WTC11 (cell line): ENCODE results near the gene ORAI2. TPM values are rescaled to one million over a fixed set of nuclear protein-coding genes. Genes with fewer than 3 reads are reported as not detected.

ENCODE experiments used
- ATAC-seq: fragments of 200-7000 bp; cut with Tn5 transposase; 2 replicates; pipeline ENCODE4 v1.10.0; 2021; ENCODE audit warnings: mild to moderate bottlenecking, moderate library complexity
- Bru-seq: library from RNA; stranded (reverse); fragments of 400-500 nt; gene quantifications from one replicate; lab custom pipeline; 2021; lab: Mats Ljungman, UMichigan
- CTCF ChIA-PET: fragments of 300-600 bp; sonication (Branson Sonifier 250); formaldehyde crosslinking; loops from one replicate; lab custom pipeline; 2021; ENCODE audit warnings: antibody characterized with exemption; lab: Charles Lee
- POLR2A ChIA-PET: fragments of 350-600 bp; sonication (Branson Sonifier 250); formaldehyde crosslinking; loops from one replicate; lab custom pipeline; 2021; ENCODE audit warnings: antibody characterized with exemption; lab: Charles Lee
- DNase-seq: peaks from one replicate; pipeline ENCODE4 v3.0.0; 2021; ENCODE audit warnings: low spot score
- H3K27ac Mint-ChIP-seq: 2 replicates; pipeline ENCODE4 v1.8.0; 2021; ENCODE audit warnings: mixed read lengths
- H3K27me3 Mint-ChIP-seq: 2 replicates; pipeline ENCODE4 v1.8.0; 2021; ENCODE audit warnings: low read depth, mild to moderate bottlenecking, moderate library complexity, mixed read lengths
- H3K36me3 Mint-ChIP-seq: 2 replicates; pipeline ENCODE4 v1.8.0; 2021; ENCODE audit warnings: mixed read lengths
- H3K4me1 Mint-ChIP-seq: 2 replicates; pipeline ENCODE4 v1.8.0; 2022; ENCODE audit warnings: mixed read lengths
- H3K4me3 Mint-ChIP-seq: 2 replicates; pipeline ENCODE4 v1.8.0; 2021; ENCODE audit warnings: mild to moderate bottlenecking, moderate library complexity, mixed read lengths
- H3K9me3 Mint-ChIP-seq: 2 replicates; pipeline ENCODE4 v1.8.0; 2021; ENCODE audit warnings: mixed read lengths
- ESRRA ChIP-seq: sonication (generic); formaldehyde crosslinking; IDR thresholded peaks from 2 replicates; pipeline ENCODE4 v1.8.1; 2022; ENCODE audit warnings: mild to moderate bottlenecking, missing genetic modification reagents, borderline replicate concordance
- JUN ChIP-seq: sonication (generic); formaldehyde crosslinking; IDR thresholded peaks from 2 replicates; pipeline ENCODE4 v1.8.0; 2023; ENCODE audit warnings: mild to moderate bottlenecking, missing genetic modification reagents
- KAT7 ChIP-seq: sonication (generic); formaldehyde crosslinking; IDR thresholded peaks from 2 replicates; pipeline ENCODE4 v1.8.1; 2023; ENCODE audit warnings: missing genetic modification reagents, mild to moderate bottlenecking, borderline replicate concordance
- MAX ChIP-seq: sonication (generic); formaldehyde crosslinking; IDR thresholded peaks from 2 replicates; pipeline ENCODE4 v1.8.0; 2022; ENCODE audit warnings: mild to moderate bottlenecking, missing genetic modification reagents
- RELA ChIP-seq: sonication (generic); formaldehyde crosslinking; IDR thresholded peaks from 2 replicates; pipeline ENCODE4 v1.8.1; 2022; ENCODE audit warnings: missing genetic modification reagents, mild to moderate bottlenecking, borderline replicate concordance
- SP1 ChIP-seq: sonication (generic); formaldehyde crosslinking; conservative IDR thresholded peaks from 2 replicates; pipeline ENCODE4 v1.8.1; 2022; ENCODE audit warnings: missing genetic modification reagents
- USF2 ChIP-seq: sonication (generic); formaldehyde crosslinking; IDR thresholded peaks from 2 replicates; pipeline ENCODE4 v1.8.1; 2023; ENCODE audit warnings: mild to moderate bottlenecking, missing genetic modification reagents, moderate library complexity
- ZMAT4 ChIP-seq: fragments of 250-450 bp; sonication (Bioruptor Pico); IDR thresholded peaks from 2 replicates; pipeline ENCODE4 v1.9.0; 2021; ENCODE audit warnings: mild to moderate bottlenecking
- ZNF423 ChIP-seq: fragments of 250-450 bp; sonication (Bioruptor Pico); IDR thresholded peaks from 2 replicates; pipeline ENCODE4 v2.1.2; 2022; ENCODE audit warnings: mild to moderate bottlenecking, moderate library complexity
- ZNF671 ChIP-seq: fragments of 250-450 bp; sonication (Bioruptor Pico); IDR thresholded peaks from 2 replicates; pipeline ENCODE4 v1.8.0; 2021; ENCODE audit warnings: mild to moderate bottlenecking
- long read RNA-seq, 3 experiments: library from RNA in 1 of 3; library from capped mRNA in 1 of 3; library from polyadenylated mRNA in 1 of 3; unstranded in 2 of 3; stranded (forward) in 1 of 3; transcript quantifications; one replicate each; pipeline ENCODE4 v2.0.0, GENCODE V29; 2021
- total RNA-seq: library from RNA; stranded (reverse); gene quantifications from 3 replicates; pipeline ENCODE4 v1.2.3, GENCODE V29; 2021
- TF ChIP-seq, protein P1 (sequence below): fragments of 250-450 bp; sonication (Bioruptor Pico); IDR thresholded peaks from 2 replicates; pipeline ENCODE4 v1.8.0; 2021; ENCODE audit warnings: mild to moderate bottlenecking
- TF ChIP-seq, protein P2 (sequence below): sonication (generic); formaldehyde crosslinking; IDR thresholded peaks from 2 replicates; pipeline ENCODE4 v1.8.1; 2022; ENCODE audit warnings: low read depth, missing genetic modification reagents, borderline replicate concordance
- TF ChIP-seq, protein P3 (sequence below): sonication (generic); formaldehyde crosslinking; IDR thresholded peaks from 2 replicates; pipeline ENCODE4 v1.8.1; 2022; ENCODE audit warnings: low read depth, mild to moderate bottlenecking, moderate library complexity, missing genetic modification reagents, borderline replicate concordance
- TF ChIP-seq, protein P4 (sequence below): sonication (generic); formaldehyde crosslinking; IDR thresholded peaks from 2 replicates; pipeline ENCODE4 v1.8.1; 2023; ENCODE audit warnings: mild to moderate bottlenecking, missing genetic modification reagents
- TF ChIP-seq, protein P5 (sequence below): fragments of 250-450 bp; sonication (Bioruptor Pico); IDR thresholded peaks from 2 replicates; pipeline ENCODE4 v2.1.2; 2022; ENCODE audit warnings: mild to moderate bottlenecking, moderate library complexity
- TF ChIP-seq, protein P6 (sequence below): sonication (generic); formaldehyde crosslinking; IDR thresholded peaks from 2 replicates; pipeline ENCODE4 v1.8.0; 2022; ENCODE audit warnings: mild to moderate bottlenecking, missing genetic modification reagents

ORAI2 gene
- total RNA-seq (22.2 to 25.9 TPM (median 24.7 TPM) in 3 replicates), Bru-seq, nascent RNA (percentile 53 among the genes with signal in this experiment)
- long read RNA-seq, experiment 1, full-length matches to known transcripts, result 96 of 123 reads
- long read RNA-seq, experiment 1, partial matches to known transcripts, result 0 of 123 reads
- long read RNA-seq, experiment 1, other reads (novel, unspliced or antisense), result 27 of 123 reads
- long read RNA-seq, experiment 2, full-length matches to known transcripts, result 7 of 18 reads
- long read RNA-seq, experiment 2, partial matches to known transcripts, result 0 of 18 reads
- long read RNA-seq, experiment 2, other reads (novel, unspliced or antisense), result 11 of 18 reads
- long read RNA-seq, experiment 3, partial matches to known transcripts, result 0 of 2 reads
- long read RNA-seq, experiment 3, other reads (novel, unspliced or antisense), result 1 of 2 reads

DNA sequence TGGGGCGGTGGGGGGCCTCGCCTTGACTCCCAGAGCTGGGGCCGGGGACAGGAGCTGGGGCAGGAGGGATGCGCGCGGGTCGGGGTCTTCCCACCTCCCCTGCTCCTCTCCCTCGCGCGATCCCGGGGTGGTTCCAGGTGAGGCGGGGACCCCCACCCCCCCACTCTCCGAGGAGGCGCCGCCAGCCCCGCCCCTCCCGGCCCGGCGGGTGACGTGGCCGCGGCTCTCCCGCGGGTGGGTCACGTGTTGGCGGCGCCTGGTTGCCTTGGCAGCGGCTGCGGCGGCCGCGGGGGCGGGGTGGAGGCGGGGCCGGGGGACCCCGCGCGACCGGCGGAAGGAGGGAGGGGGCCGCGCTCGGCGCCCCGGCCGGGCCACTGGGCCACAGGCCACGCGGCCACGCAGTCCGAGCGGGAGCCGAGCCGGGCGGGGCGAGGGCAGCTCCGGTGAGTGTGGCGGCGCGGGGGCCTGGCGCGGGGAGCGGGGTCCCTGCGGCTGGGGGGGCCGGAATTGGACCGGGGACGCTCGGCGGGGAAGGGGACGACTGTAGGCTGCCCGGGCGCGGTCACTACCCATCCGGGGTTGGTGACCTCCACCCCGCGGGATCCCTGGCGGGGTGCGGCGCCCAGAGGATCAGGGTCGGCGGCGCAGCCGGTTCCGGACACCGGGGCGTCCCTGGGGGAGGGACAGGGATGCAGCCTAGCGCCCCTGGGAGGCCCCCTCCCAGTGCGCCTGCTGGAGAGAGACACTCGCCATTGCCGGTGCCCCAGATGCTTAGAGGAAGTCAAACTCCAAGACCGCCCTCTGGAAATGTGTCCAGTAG lies at the start of gene ORAI2:
TSS of gene ORAI2 (plus strand) at position 357 of the 820 bp plus-strand sequence. CDS start 5,382 bp downstream, outside the sequence.
- H3K27ac Mint-ChIP-seq, result no peak within 1 kb of the TSS; the same call in 1 of the 2 replicates

DNA sequence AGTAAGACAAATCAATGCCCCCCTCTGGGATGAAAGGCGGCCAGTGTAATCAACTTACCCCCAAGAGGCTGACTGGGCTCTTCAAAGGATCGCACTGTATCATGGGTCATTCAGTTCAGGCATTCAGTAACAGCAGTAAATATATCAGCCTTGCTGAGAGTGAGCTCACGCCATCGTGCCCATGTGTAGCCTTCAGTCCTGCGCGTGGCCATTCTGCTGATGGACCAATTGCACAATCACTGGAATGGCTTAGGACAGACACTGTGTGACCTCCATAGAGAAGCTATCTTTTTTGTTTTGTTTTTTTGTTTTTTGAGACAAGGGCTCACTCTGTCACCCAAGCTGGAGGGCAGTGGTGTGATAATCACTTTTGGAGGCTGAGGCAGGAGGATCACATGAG lies 46.3 kb upstream of the ORAI2 start:
- ChIA-PET CTCF (interaction anchor here (0.6 to 1.7 kb wide), 3 partner anchors 17 to 108 kb away, joined by 3 to 7 read pairs (median 4); no protein-coding TSS in a partner anchor), POLR2A (no interaction called here)
- no peak overlapping the region for H3K27ac Mint-ChIP-seq
- no peak for ATAC-seq
- no peaks in the 10 kb centered on the region for H3K9me3 Mint-ChIP-seq
- no peak for TF ChIP-seq ZNF671 (CRISPR knock-in tag)
- TF ChIP-seq MAX, result no peak
- TF ChIP-seq, protein P1, sequence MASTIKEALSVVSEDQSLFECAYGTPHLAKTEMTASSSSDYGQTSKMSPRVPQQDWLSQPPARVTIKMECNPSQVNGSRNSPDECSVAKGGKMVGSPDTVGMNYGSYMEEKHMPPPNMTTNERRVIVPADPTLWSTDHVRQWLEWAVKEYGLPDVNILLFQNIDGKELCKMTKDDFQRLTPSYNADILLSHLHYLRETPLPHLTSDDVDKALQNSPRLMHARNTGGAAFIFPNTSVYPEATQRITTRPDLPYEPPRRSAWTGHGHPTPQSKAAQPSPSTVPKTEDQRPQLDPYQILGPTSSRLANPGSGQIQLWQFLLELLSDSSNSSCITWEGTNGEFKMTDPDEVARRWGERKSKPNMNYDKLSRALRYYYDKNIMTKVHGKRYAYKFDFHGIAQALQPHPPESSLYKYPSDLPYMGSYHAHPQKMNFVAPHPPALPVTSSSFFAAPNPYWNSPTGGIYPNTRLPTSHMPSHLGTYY, result no peak
- TF ChIP-seq, protein P2, sequence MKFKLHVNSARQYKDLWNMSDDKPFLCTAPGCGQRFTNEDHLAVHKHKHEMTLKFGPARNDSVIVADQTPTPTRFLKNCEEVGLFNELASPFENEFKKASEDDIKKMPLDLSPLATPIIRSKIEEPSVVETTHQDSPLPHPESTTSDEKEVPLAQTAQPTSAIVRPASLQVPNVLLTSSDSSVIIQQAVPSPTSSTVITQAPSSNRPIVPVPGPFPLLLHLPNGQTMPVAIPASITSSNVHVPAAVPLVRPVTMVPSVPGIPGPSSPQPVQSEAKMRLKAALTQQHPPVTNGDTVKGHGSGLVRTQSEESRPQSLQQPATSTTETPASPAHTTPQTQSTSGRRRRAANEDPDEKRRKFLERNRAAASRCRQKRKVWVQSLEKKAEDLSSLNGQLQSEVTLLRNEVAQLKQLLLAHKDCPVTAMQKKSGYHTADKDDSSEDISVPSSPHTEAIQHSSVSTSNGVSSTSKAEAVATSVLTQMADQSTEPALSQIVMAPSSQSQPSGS (CRISPR knock-in tag), result no peak
- TF ChIP-seq, protein P3, sequence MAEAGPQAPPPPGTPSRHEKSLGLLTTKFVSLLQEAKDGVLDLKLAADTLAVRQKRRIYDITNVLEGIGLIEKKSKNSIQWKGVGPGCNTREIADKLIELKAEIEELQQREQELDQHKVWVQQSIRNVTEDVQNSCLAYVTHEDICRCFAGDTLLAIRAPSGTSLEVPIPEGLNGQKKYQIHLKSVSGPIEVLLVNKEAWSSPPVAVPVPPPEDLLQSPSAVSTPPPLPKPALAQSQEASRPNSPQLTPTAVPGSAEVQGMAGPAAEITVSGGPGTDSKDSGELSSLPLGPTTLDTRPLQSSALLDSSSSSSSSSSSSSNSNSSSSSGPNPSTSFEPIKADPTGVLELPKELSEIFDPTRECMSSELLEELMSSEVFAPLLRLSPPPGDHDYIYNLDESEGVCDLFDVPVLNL (CRISPR knock-in tag), result no peak
- no peak for TF ChIP-seq RELA
- TF ChIP-seq, protein P4, sequence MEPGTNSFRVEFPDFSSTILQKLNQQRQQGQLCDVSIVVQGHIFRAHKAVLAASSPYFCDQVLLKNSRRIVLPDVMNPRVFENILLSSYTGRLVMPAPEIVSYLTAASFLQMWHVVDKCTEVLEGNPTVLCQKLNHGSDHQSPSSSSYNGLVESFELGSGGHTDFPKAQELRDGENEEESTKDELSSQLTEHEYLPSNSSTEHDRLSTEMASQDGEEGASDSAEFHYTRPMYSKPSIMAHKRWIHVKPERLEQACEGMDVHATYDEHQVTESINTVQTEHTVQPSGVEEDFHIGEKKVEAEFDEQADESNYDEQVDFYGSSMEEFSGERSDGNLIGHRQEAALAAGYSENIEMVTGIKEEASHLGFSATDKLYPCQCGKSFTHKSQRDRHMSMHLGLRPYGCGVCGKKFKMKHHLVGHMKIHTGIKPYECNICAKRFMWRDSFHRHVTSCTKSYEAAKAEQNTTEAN (CRISPR knock-in tag), result no peak
- TF ChIP-seq JUN (CRISPR knock-in tag), result no peak
- no peak for TF ChIP-seq ESRRA (CRISPR knock-in tag)
- TF ChIP-seq, protein P5, sequence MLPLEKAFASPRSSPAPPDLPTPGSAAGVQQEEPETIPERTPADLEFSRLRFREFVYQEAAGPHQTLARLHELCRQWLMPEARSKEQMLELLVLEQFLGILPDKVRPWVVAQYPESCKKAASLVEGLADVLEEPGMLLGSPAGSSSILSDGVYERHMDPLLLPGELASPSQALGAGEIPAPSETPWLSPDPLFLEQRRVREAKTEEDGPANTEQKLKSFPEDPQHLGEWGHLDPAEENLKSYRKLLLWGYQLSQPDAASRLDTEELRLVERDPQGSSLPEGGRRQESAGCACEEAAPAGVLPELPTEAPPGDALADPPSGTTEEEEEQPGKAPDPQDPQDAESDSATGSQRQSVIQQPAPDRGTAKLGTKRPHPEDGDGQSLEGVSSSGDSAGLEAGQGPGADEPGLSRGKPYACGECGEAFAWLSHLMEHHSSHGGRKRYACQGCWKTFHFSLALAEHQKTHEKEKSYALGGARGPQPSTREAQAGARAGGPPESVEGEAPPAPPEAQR (CRISPR knock-in tag), result no peak
- TF ChIP-seq KAT7 (CRISPR knock-in tag), result no peak
- H3K4me1 Mint-ChIP-seq, result no peaks in the 10 kb centered on the region
- DNase-seq, result no peak
- H3K27me3 Mint-ChIP-seq, result no peaks in the 10 kb centered on the region
- peaks cover 27% of the 10 kb centered on the region for H3K36me3 Mint-ChIP-seq
- no peak overlapping the region for H3K4me3 Mint-ChIP-seq

More for the DNA sequence above, at the start of gene ORAI2:
- ATAC-seq, result peak; percentile 53
- no peaks in the 10 kb centered on the region; the same call in 1 of the 2 replicates for H3K36me3 Mint-ChIP-seq
- H3K4me1 Mint-ChIP-seq, result peaks cover 29% of the 10 kb centered on the region
- H3K27me3 Mint-ChIP-seq, result no peaks in the 10 kb centered on the region
- POLR2A ChIA-PET, result interaction anchor here (1.0 kb wide), 1 partner anchor 38 kb away, joined by 4 read pairs; the partner anchor contains the start of gene PRKRIP1
- no peak for TF ChIP-seq ZMAT4 (CRISPR knock-in tag)
- peak; percentile 70 for TF ChIP-seq ZNF423 (CRISPR knock-in tag)
- TF ChIP-seq, protein P6, sequence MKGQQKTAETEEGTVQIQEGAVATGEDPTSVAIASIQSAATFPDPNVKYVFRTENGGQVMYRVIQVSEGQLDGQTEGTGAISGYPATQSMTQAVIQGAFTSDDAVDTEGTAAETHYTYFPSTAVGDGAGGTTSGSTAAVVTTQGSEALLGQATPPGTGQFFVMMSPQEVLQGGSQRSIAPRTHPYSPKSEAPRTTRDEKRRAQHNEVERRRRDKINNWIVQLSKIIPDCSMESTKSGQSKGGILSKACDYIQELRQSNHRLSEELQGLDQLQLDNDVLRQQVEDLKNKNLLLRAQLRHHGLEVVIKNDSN, result peak; percentile 87
- peak; percentile 96 for TF ChIP-seq USF2 (CRISPR knock-in tag)
- TF ChIP-seq SP1 (CRISPR knock-in tag), result peak; percentile 50; the same call in 1 of the 2 replicates
- TF ChIP-seq, all 79 proteins: peak for 4
- Mint-ChIP-seq H3K4me3 (peak within 1 kb of the TSS; percentile 75), H3K9me3 (no peaks in the 10 kb centered on the region)
- peak; percentile 75 for DNase-seq
- CTCF ChIA-PET, result interaction anchor here (1.4 to 5.3 kb wide), 4 partner anchors 21 to 37 kb away, joined by 4 to 21 read pairs (median 8); partner anchors contain the start of gene PRKRIP1
